Measurements from ENCODE around the gene DOCK4.

The DOCK4 gene

DNA sequence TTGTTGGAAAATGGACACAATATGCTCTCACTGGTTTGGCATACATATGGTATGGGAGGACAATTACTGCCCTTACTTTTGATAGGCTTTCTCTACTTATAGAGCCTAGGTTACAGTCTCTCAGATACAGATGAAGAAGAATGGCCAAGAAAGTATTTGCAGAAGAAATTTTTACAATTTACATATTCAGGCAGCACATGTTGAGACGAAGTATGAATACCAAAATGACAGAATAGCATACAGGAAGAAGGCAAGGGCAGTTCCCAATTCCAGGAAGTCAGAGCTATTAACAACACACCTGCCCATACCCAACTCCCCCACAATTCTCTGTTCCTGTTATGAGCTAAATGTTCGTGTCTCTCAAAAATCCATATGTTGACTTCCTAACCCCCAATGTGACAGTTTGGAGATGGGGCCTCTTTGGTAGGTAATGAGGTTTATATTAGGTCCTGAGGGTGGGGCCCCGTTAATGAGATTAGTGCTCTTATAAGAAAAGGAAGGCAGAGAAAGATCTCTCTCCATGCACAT is 67.8 kb downstream of the DOCK4 start:
- H3K36me3 ChIP-seq (ENCODE audit: insufficient read depth), result no peaks in the 10 kb centered on the region
- H3K4me2 ChIP-seq, result no peak overlapping the region
- TF ChIP-seq, protein P1, sequence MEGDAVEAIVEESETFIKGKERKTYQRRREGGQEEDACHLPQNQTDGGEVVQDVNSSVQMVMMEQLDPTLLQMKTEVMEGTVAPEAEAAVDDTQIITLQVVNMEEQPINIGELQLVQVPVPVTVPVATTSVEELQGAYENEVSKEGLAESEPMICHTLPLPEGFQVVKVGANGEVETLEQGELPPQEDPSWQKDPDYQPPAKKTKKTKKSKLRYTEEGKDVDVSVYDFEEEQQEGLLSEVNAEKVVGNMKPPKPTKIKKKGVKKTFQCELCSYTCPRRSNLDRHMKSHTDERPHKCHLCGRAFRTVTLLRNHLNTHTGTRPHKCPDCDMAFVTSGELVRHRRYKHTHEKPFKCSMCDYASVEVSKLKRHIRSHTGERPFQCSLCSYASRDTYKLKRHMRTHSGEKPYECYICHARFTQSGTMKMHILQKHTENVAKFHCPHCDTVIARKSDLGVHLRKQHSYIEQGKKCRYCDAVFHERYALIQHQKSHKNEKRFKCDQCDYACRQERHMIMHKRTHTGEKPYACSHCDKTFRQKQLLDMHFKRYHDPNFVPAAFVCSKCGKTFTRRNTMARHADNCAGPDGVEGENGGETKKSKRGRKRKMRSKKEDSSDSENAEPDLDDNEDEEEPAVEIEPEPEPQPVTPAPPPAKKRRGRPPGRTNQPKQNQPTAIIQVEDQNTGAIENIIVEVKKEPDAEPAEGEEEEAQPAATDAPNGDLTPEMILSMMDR (conservative IDR thresholded peaks at IDR 0.05; ENCODE audit: low read depth, low read length), result no peak
- H3K4me3 ChIP-seq (IDR thresholded peaks at IDR 0.05; ENCODE audit: insufficient read depth, low read depth, low read length), result no peak overlapping the region
- H3K79me2 ChIP-seq (ENCODE audit: insufficient read depth, low read depth), result no peaks in the 10 kb centered on the region
- H3K9ac ChIP-seq, result no peak overlapping the region
- H3K27me3 ChIP-seq (ENCODE audit: insufficient read depth, low read depth), result no peaks in the 10 kb centered on the region
- no peak overlapping the region for H3K27ac ChIP-seq
- H4K20me1 ChIP-seq (ENCODE audit: insufficient read depth), result no peaks in the 10 kb centered on the region
- no peak overlapping the region for H2AFZ ChIP-seq (ENCODE audit: low read depth)
- no peaks in the 10 kb centered on the region for H3K4me1 ChIP-seq (ENCODE audit: low read depth, poor library complexity, severe bottlenecking)

DNA sequence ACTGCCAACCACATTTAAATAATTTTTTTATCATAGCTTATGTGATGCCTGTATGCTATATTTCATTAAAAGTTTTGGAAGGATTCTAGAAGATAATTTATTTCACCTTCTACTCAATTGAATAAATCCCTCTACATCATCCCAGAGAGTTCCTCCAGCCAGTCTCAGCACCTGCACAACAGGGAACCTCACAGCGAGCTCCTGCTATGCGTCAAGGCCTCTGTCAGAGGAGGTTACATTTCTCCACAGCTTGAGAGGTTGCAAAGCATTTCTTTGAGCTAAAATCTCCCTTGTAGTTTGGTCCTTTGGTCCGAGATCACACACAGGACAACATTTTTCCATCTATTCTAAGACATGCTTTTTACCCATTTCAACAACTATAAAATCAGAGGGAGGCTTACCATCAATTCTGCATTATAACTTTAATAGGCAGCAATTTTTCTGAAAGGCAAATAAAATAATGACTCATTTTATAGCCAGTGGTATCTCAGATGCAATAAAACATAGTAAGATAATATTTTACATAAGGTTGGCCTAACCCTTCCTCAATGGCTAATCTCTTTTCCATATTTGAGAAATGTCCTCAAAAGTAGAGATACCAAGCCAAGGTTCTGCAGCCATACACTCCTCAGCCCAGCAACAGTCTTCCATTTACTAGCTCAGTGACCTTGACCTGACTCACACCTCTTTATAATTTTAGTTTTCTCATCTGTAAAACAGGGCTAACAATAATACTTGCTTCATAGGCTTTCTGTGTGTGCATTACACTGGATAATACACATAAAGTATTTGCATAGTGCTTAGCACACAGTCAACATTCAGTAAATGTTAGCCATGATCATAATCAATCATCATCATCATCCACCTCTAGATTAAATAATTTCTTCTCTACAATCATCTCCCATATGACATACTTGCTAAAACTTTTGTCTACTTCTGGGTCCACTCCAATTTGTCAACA is 68.8 kb downstream of the DOCK4 start:
- no peaks in the 10 kb centered on the region for H3K36me3 ChIP-seq (ENCODE audit: insufficient read depth)
- H3K9ac ChIP-seq, result no peak overlapping the region
- H3K4me2 ChIP-seq, result no peak overlapping the region
- H3K4me3 ChIP-seq (IDR thresholded peaks at IDR 0.05; ENCODE audit: insufficient read depth, low read depth, low read length), result no peak overlapping the region
- H3K27me3 ChIP-seq (ENCODE audit: insufficient read depth, low read depth), result no peaks in the 10 kb centered on the region
- no peaks in the 10 kb centered on the region for H4K20me1 ChIP-seq (ENCODE audit: insufficient read depth)
- H2AFZ ChIP-seq (ENCODE audit: low read depth), result no peak overlapping the region
- H3K27ac ChIP-seq, result no peak overlapping the region
- no peaks in the 10 kb centered on the region for H3K4me1 ChIP-seq (ENCODE audit: low read depth, poor library complexity, severe bottlenecking)
- H3K79me2 ChIP-seq (ENCODE audit: insufficient read depth, low read depth), result no peaks in the 10 kb centered on the region
- TF ChIP-seq, protein P1 (conservative IDR thresholded peaks at IDR 0.05; ENCODE audit: low read depth, low read length), result no peak

DNA sequence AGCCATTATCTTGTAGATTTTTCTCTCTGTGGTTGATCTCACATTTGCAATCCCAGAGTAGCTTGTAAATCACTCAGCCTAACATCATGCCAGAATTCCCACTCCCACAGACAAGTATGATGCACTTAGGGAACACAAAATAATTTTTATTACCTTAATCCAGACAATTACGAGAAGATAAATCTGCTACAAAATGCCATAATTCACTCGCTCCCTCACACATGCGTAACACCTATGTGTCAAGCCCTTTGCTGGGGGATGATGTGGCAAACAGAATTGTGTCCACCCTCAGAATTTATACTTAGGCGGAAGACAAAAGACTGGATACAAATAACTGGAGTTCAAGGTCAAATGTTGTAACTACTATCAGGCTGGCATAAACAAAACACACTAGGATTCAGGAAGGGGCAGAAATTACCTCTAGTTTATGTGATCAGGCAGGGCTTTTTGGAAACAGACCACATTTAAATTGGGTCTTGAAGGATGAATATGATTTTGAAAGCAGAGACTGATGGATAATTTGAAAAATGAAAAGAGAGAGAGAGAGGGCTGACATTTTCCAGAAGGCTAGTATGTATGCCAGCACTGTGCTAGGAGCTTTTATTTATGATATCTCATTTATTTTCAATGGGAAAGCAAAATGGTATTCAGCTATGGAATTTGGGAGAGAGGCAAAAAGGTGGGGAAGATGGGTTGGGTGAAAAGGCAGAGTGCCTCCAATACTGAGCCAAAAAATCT is 69.8 kb downstream of the DOCK4 start:
- H3K4me2 ChIP-seq, result no peak overlapping the region
- H3K9ac ChIP-seq, result no peak overlapping the region
- no peaks in the 10 kb centered on the region for H3K36me3 ChIP-seq (ENCODE audit: insufficient read depth)
- no peaks in the 10 kb centered on the region for H3K27me3 ChIP-seq (ENCODE audit: insufficient read depth, low read depth)
- H3K4me3 ChIP-seq (IDR thresholded peaks at IDR 0.05; ENCODE audit: insufficient read depth, low read depth, low read length), result no peak overlapping the region
- H3K4me1 ChIP-seq (ENCODE audit: low read depth, poor library complexity, severe bottlenecking), result no peaks in the 10 kb centered on the region
- H4K20me1 ChIP-seq (ENCODE audit: insufficient read depth), result no peaks in the 10 kb centered on the region
- TF ChIP-seq, protein P1 (conservative IDR thresholded peaks at IDR 0.05; ENCODE audit: low read depth, low read length), result no peak
- H3K27ac ChIP-seq, result no peak overlapping the region
- no peaks in the 10 kb centered on the region for H3K79me2 ChIP-seq (ENCODE audit: insufficient read depth, low read depth)
- no peak overlapping the region for H2AFZ ChIP-seq (ENCODE audit: low read depth)

DNA sequence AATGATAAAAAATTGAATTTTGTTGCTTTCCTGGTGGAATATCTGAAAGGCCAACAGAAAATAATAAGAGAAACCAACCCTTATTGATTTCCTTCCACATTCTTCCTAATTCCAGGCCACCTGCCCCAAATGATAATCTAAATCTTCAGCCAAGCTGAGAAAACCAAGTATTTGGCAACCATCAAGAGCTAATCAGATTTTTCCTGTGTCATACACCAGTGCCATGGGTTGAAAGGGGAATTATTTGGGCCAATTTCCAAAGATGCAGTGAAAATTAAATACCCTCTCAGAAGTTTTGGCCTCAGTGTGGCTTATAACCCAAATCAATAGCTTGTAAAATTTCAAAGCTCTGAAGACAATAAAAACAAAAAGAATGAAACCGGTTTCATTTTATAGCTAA is 70.4 kb downstream of the DOCK4 start:
- H3K4me1 ChIP-seq (ENCODE audit: low read depth, poor library complexity, severe bottlenecking), result no peaks in the 10 kb centered on the region
- H3K79me2 ChIP-seq (ENCODE audit: insufficient read depth, low read depth), result no peaks in the 10 kb centered on the region
- TF ChIP-seq, protein P1 (conservative IDR thresholded peaks at IDR 0.05; ENCODE audit: low read depth, low read length), result no peak

More for the DNA sequence above, 70.4 kb downstream of the DOCK4 start:
- Histone ChIP-seq H3K4me3 (IDR thresholded peaks at IDR 0.05; ENCODE audit: insufficient read depth, low read depth, low read length) (no peak overlapping the region), H3K4me2 (no peak overlapping the region), H4K20me1 (ENCODE audit: insufficient read depth) (no peaks in the 10 kb centered on the region), H2AFZ (ENCODE audit: low read depth) (no peak overlapping the region), H3K27me3 (ENCODE audit: insufficient read depth, low read depth) (no peaks in the 10 kb centered on the region), H3K27ac (no peak overlapping the region), H3K9ac (no peak overlapping the region), H3K36me3 (ENCODE audit: insufficient read depth) (no peaks in the 10 kb centered on the region)

Data from KMS-11 (cell line).